ENCODE results near the gene SLAMF9.

SLAMF9 gene

GRCh38 chr1:159964144-159964543 is 10.1 kb upstream of the SLAMF9 start:
- TF ChIP-seq ZNF274 (IDR thresholded peaks at IDR 0.05; ENCODE audit: low read depth, low read length): no peak
- no peak overlapping the region for H3K4me3 ChIP-seq (ENCODE audit: low read length)

- no peak for TF ChIP-seq ZNF274 (IDR thresholded peaks at IDR 0.05; ENCODE audit: low read depth, low read length)
- H3K4me3 ChIP-seq (ENCODE audit: low read length): no peak overlapping the region
Observed at GRCh38 chr1:159962176-159962575, 8.1 kb upstream of the SLAMF9 start.

GRCh38 chr1:159961636-159962035 is 7.6 kb upstream of the SLAMF9 start:
- TF ChIP-seq ZNF274 (IDR thresholded peaks at IDR 0.05; ENCODE audit: low read depth, low read length): no peak

GRCh38 chr1:159960721-159961381 is 6.8 kb upstream of the SLAMF9 start:
- TF ChIP-seq ZNF274 (IDR thresholded peaks at IDR 0.05; ENCODE audit: low read depth, low read length): no peak
- H3K4me3 ChIP-seq (ENCODE audit: low read length): no peak overlapping the region

More at GRCh38 chr1:159961636-159962035, 7.6 kb upstream of the SLAMF9 start:
- H3K4me3 ChIP-seq (ENCODE audit: low read length): no peak overlapping the region

- TF ChIP-seq ZNF274 (IDR thresholded peaks at IDR 0.05; ENCODE audit: low read depth, low read length): no peak
- H3K4me3 ChIP-seq (ENCODE audit: low read length): no peak overlapping the region
Observed at GRCh38 chr1:159959451-159959850, 5.4 kb upstream of the SLAMF9 start.

GRCh38 chr1:159958719-159959380 is 4.8 kb upstream of the SLAMF9 start:
- no peak overlapping the region for H3K4me3 ChIP-seq (ENCODE audit: low read length)
- TF ChIP-seq ZNF274 (IDR thresholded peaks at IDR 0.05; ENCODE audit: low read depth, low read length): no peak

GRCh38 chr1:159957824-159958268 is 3.8 kb upstream of the SLAMF9 start:
- H3K4me3 ChIP-seq (ENCODE audit: low read length): no peak overlapping the region

GRCh38 chr1:159955456-159955855 is 1.4 kb upstream of the SLAMF9 start:
- H3K4me3 ChIP-seq (ENCODE audit: low read length): no peak overlapping the region

More at GRCh38 chr1:159957824-159958268, 3.8 kb upstream of the SLAMF9 start:
- TF ChIP-seq ZNF274 (IDR thresholded peaks at IDR 0.05; ENCODE audit: low read depth, low read length): no peak

GRCh38 chr1:159952932-159953331 is 1.1 kb downstream of the SLAMF9 start:
- TF ChIP-seq ZNF274 (IDR thresholded peaks at IDR 0.05; ENCODE audit: low read depth, low read length): no peak
- H3K4me3 ChIP-seq (ENCODE audit: low read length): no peak overlapping the region

More at GRCh38 chr1:159955456-159955855, 1.4 kb upstream of the SLAMF9 start:
- TF ChIP-seq ZNF274 (IDR thresholded peaks at IDR 0.05; ENCODE audit: low read depth, low read length): no peak

GRCh38 chr1:159951551-159951950 is 2.5 kb downstream of the SLAMF9 start:
- TF ChIP-seq ZNF274 (IDR thresholded peaks at IDR 0.05; ENCODE audit: low read depth, low read length): no peak
- no peak overlapping the region for H3K4me3 ChIP-seq (ENCODE audit: low read length)

- no peak overlapping the region for H3K4me3 ChIP-seq (ENCODE audit: low read length)
- TF ChIP-seq ZNF274 (IDR thresholded peaks at IDR 0.05; ENCODE audit: low read depth, low read length): no peak
Observed at GRCh38 chr1:159951016-159951415, 3.0 kb downstream of the SLAMF9 start.

GRCh38 chr1:159949981-159950381 is 4.1 kb downstream of the SLAMF9 start:
- no peak overlapping the region for H3K4me3 ChIP-seq (ENCODE audit: low read length)
- TF ChIP-seq ZNF274 (IDR thresholded peaks at IDR 0.05; ENCODE audit: low read depth, low read length): no peak

- TF ChIP-seq ZNF274 (IDR thresholded peaks at IDR 0.05; ENCODE audit: low read depth, low read length): no peak
- H3K4me3 ChIP-seq (ENCODE audit: low read length): no peak overlapping the region
Observed at GRCh38 chr1:159949123-159949522, 4.9 kb downstream of the SLAMF9 start.

GRCh38 chr1:159947942-159948341 is 6.1 kb downstream of the SLAMF9 start:
- no peak overlapping the region for H3K4me3 ChIP-seq (ENCODE audit: low read length)
- TF ChIP-seq ZNF274 (IDR thresholded peaks at IDR 0.05; ENCODE audit: low read depth, low read length): no peak

All from GM08714 (cell line).